HepG2 (cell line): ENCODE results near the gene SLC13A3. TPM values are rescaled to one million over a fixed set of nuclear protein-coding genes. Genes with fewer than 3 reads are reported as not detected.

Experiments used
- NFE2L2 ChIP-seq: fragments of 150-350 bp; IDR thresholded peaks from 2 replicates; pipeline ENCODE4 v1.6.1; 2014; ENCODE audit warnings: low read length
- NFYB ChIP-seq: sonication (generic); formaldehyde crosslinking; IDR thresholded peaks from 2 replicates; pipeline ENCODE4 v1.4.0; 2020; ENCODE audit warnings: missing genetic modification reagents
- NPAS2 ChIP-seq: sonication (generic); formaldehyde crosslinking; IDR thresholded peaks from 2 replicates; pipeline ENCODE4 v1.8.0; 2022; ENCODE audit warnings: mild to moderate bottlenecking, missing genetic modification reagents, borderline replicate concordance
- NR2F1 ChIP-seq, 2 experiments: fragments of 450-650 bp in 1 of 2; formaldehyde crosslinking in 1 of 2; IDR thresholded peaks; 2 replicates each; pipeline versions ENCODE4 v1.5.0 to v1.6.1; 2016 to 2020; ENCODE audit warnings: mild to moderate bottlenecking in 1 of 2, missing compliant biosample characterization in 1 of 2, missing genetic modification reagents in 1 of 2, moderate library complexity in 1 of 2
- SSRP1 ChIP-seq: IDR thresholded peaks from 2 replicates; pipeline ENCODE4 v1.6.1; 2016; ENCODE audit warnings: control low read depth
- TRIM24 ChIP-seq: sonication (generic); formaldehyde crosslinking; IDR thresholded peaks from 2 replicates; pipeline ENCODE4 v1.8.0; 2022; ENCODE audit warnings: mild to moderate bottlenecking, missing genetic modification reagents
- XBP1 ChIP-seq: sonication (generic); formaldehyde crosslinking; IDR thresholded peaks from 2 replicates; pipeline ENCODE4 v1.5.0; 2020; ENCODE audit warnings: missing genetic modification reagents
- ZFP82 ChIP-seq: sonication (generic); formaldehyde crosslinking; IDR thresholded peaks from 2 replicates; pipeline ENCODE4 v1.5.1; 2020; ENCODE audit warnings: mild to moderate bottlenecking, missing genetic modification reagents, borderline replicate concordance
- ZNF17 ChIP-seq: sonication (generic); formaldehyde crosslinking; IDR thresholded peaks from 2 replicates; pipeline ENCODE4 v1.5.0; 2020; ENCODE audit warnings: mild to moderate bottlenecking, missing genetic modification reagents
- ZNF263 ChIP-seq: sonication (generic); formaldehyde crosslinking; IDR thresholded peaks from 2 replicates; pipeline ENCODE4 v1.4.0; 2020; ENCODE audit warnings: missing genetic modification reagents
- ZNF317 ChIP-seq: sonication (generic); formaldehyde crosslinking; IDR thresholded peaks from 2 replicates; pipeline ENCODE4 v1.5.0; 2020; ENCODE audit warnings: mild to moderate bottlenecking, missing genetic modification reagents
- ZNF549 ChIP-seq: sonication (generic); formaldehyde crosslinking; IDR thresholded peaks from 2 replicates; pipeline ENCODE4 v1.5.0; 2020; ENCODE audit warnings: missing genetic modification reagents
- ZNF557 ChIP-seq: sonication (generic); formaldehyde crosslinking; IDR thresholded peaks from 2 replicates; pipeline ENCODE4 v1.4.0; 2020; ENCODE audit warnings: missing genetic modification reagents
- ZNF569 ChIP-seq: sonication (generic); formaldehyde crosslinking; IDR thresholded peaks from 2 replicates; pipeline ENCODE4 v1.5.0; 2020; ENCODE audit warnings: mild to moderate bottlenecking, missing genetic modification reagents, moderate library complexity, borderline replicate concordance
- ZNF605 ChIP-seq: sonication (generic); formaldehyde crosslinking; IDR thresholded peaks from 2 replicates; pipeline ENCODE4 v1.8.0; 2022; ENCODE audit warnings: mild to moderate bottlenecking, missing genetic modification reagents
- ZNF678 ChIP-seq: sonication (generic); formaldehyde crosslinking; IDR thresholded peaks from 2 replicates; pipeline ENCODE4 v1.4.0; 2020; ENCODE audit warnings: mild to moderate bottlenecking, missing genetic modification reagents
- polyA plus RNA-seq, 8 experiments: library from polyadenylated mRNA; depleted of rRNA in 3 of 8; stranded (reverse) in 7 of 8; unstranded in 1 of 8; fragments of >200 nt; fragmentation: Illumina TruSeq in 4 of 8; extraction: Trizol in 4 of 8; gene quantifications; 2 replicates each; pipeline versions ENCODE4 v1.2.1 to v1.2.3, GENCODE V29; 2011 to 2016; ENCODE audit warnings: low read depth in 4 of 8, missing spikeins in 1 of 8, mixed read lengths in 1 of 8; ENCODE audit not compliant: insufficient read depth in 1 of 8
- total RNA-seq, 5 experiments: library from RNA; depleted of rRNA; stranded (reverse); fragments of >200 nt; fragmentation: Illumina TruSeq; extraction: Trizol; gene quantifications; 2 replicates each; pipeline ENCODE4 v1.2.3, GENCODE V29; 2016; ENCODE audit warnings: low read depth in 1 of 5
- TF ChIP-seq, protein P1 (sequence below): fragments of 450-650 bp; IDR thresholded peaks from 2 replicates; pipeline ENCODE4 v1.6.1; 2017; ENCODE audit warnings: mild to moderate bottlenecking
- TF ChIP-seq, protein P2 (sequence below): sonication (generic); formaldehyde crosslinking; IDR thresholded peaks from 2 replicates; pipeline ENCODE4 v1.4.0; 2020; ENCODE audit warnings: missing genetic modification reagents
- TF ChIP-seq, protein P3 (sequence below): sonication (generic); formaldehyde crosslinking; IDR thresholded peaks from 2 replicates; pipeline ENCODE4 v1.8.0; 2022; ENCODE audit warnings: mild to moderate bottlenecking, missing genetic modification reagents; ENCODE audit not compliant: insufficient replicate concordance
- TF ChIP-seq, protein P4 (sequence below): fragments of 450-650 bp; IDR thresholded peaks from 2 replicates; pipeline ENCODE4 v1.6.1; 2016
- TF ChIP-seq, protein P5 (sequence below): sonication (generic); formaldehyde crosslinking; IDR thresholded peaks from 2 replicates; pipeline ENCODE4 v1.8.0; 2022; ENCODE audit warnings: mild to moderate bottlenecking, missing genetic modification reagents, moderate library complexity

SLC13A3 gene
- total and polyA plus RNA-seq, 2 of the 13 experiments (the other 11 are each of a cell fraction or from before 2014, with no cell fraction given): 66.5 to 76.0 TPM

DNA sequence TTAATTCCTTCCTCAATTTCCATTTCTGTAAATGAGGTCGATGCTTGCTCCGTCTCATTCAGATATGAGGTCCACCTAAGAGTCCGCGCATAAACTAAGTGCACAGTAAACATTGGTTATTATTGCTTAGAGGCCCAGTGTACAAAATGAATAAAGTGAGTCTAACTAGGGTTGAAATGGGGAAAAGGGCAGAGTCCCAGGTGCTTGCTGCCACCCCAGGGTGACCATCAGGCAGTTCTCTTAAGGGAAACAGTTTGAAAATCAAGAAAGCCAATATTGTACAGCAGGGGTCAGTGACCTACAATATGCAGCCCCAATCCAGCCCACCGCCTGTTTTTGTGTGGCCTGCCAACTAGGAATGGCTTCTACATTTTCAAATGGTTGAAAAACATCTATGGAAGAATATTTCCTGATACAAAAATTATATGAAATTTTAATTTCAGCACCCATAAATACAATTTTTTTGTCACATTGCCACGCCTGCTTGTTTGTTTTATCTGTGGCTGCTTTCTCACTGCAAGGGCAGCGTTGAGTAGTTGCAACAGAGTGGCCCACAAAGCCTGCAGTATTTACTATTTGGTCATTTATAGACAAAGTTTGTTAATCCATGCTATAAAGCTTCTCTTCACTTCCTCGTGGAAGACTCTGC lies 43.3 kb downstream of the SLC13A3 start (continued):
- TF ChIP-seq NFYB (CRISPR knock-in tag) (no peak), TRIM24 (CRISPR knock-in tag) (no peak), SSRP1 (CRISPR knock-in tag) (no peak), ZNF17 (CRISPR knock-in tag) (no peak), ZNF317 (CRISPR knock-in tag) (0 out of 2 replicates have a peak, but pooled peaks have one; percentile 26), NFE2L2 (no peak), ZNF557 (CRISPR knock-in tag) (no peak), NPAS2 (CRISPR knock-in tag) (no peak), XBP1 (no peak), ZFP82 (CRISPR knock-in tag) (no peak), ZNF605 (CRISPR knock-in tag) (no peak), ZNF569 (CRISPR knock-in tag) (no peak), NR2F1 (CRISPR knock-in tag; IDR thresholded peaks at IDR 0.05) (peak in 1 of 2 experiments; percentile 52; a peak in 2 of 4 replicates), ZNF263 (no peak), ZNF549 (no peak), ZNF678 (CRISPR knock-in tag) (no peak)
- TF ChIP-seq, protein P1, sequence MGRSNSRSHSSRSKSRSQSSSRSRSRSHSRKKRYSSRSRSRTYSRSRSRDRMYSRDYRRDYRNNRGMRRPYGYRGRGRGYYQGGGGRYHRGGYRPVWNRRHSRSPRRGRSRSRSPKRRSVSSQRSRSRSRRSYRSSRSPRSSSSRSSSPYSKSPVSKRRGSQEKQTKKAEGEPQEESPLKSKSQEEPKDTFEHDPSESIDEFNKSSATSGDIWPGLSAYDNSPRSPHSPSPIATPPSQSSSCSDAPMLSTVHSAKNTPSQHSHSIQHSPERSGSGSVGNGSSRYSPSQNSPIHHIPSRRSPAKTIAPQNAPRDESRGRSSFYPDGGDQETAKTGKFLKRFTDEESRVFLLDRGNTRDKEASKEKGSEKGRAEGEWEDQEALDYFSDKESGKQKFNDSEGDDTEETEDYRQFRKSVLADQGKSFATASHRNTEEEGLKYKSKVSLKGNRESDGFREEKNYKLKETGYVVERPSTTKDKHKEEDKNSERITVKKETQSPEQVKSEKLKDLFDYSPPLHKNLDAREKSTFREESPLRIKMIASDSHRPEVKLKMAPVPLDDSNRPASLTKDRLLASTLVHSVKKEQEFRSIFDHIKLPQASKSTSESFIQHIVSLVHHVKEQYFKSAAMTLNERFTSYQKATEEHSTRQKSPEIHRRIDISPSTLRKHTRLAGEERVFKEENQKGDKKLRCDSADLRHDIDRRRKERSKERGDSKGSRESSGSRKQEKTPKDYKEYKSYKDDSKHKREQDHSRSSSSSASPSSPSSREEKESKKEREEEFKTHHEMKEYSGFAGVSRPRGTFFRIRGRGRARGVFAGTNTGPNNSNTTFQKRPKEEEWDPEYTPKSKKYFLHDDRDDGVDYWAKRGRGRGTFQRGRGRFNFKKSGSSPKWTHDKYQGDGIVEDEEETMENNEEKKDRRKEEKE: no peak
- TF ChIP-seq, protein P2, sequence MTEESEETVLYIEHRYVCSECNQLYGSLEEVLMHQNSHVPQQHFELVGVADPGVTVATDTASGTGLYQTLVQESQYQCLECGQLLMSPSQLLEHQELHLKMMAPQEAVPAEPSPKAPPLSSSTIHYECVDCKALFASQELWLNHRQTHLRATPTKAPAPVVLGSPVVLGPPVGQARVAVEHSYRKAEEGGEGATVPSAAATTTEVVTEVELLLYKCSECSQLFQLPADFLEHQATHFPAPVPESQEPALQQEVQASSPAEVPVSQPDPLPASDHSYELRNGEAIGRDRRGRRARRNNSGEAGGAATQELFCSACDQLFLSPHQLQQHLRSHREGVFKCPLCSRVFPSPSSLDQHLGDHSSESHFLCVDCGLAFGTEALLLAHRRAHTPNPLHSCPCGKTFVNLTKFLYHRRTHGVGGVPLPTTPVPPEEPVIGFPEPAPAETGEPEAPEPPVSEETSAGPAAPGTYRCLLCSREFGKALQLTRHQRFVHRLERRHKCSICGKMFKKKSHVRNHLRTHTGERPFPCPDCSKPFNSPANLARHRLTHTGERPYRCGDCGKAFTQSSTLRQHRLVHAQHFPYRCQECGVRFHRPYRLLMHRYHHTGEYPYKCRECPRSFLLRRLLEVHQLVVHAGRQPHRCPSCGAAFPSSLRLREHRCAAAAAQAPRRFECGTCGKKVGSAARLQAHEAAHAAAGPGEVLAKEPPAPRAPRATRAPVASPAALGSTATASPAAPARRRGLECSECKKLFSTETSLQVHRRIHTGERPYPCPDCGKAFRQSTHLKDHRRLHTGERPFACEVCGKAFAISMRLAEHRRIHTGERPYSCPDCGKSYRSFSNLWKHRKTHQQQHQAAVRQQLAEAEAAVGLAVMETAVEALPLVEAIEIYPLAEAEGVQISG (CRISPR knock-in tag): no peak
- TF ChIP-seq, protein P3, sequence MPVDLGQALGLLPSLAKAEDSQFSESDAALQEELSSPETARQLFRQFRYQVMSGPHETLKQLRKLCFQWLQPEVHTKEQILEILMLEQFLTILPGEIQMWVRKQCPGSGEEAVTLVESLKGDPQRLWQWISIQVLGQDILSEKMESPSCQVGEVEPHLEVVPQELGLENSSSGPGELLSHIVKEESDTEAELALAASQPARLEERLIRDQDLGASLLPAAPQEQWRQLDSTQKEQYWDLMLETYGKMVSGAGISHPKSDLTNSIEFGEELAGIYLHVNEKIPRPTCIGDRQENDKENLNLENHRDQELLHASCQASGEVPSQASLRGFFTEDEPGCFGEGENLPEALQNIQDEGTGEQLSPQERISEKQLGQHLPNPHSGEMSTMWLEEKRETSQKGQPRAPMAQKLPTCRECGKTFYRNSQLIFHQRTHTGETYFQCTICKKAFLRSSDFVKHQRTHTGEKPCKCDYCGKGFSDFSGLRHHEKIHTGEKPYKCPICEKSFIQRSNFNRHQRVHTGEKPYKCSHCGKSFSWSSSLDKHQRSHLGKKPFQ (CRISPR knock-in tag): no peak
- TF ChIP-seq, protein P4, sequence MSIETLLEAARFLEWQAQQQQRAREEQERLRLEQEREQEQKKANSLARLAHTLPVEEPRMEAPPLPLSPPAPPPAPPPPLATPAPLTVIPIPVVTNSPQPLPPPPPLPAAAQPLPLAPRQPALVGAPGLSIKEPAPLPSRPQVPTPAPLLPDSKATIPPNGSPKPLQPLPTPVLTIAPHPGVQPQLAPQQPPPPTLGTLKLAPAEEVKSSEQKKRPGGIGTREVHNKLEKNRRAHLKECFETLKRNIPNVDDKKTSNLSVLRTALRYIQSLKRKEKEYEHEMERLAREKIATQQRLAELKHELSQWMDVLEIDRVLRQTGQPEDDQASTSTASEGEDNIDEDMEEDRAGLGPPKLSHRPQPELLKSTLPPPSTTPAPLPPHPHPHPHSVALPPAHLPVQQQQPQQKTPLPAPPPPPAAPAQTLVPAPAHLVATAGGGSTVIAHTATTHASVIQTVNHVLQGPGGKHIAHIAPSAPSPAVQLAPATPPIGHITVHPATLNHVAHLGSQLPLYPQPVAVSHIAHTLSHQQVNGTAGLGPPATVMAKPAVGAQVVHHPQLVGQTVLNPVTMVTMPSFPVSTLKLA: no peak
- TF ChIP-seq, protein P5, sequence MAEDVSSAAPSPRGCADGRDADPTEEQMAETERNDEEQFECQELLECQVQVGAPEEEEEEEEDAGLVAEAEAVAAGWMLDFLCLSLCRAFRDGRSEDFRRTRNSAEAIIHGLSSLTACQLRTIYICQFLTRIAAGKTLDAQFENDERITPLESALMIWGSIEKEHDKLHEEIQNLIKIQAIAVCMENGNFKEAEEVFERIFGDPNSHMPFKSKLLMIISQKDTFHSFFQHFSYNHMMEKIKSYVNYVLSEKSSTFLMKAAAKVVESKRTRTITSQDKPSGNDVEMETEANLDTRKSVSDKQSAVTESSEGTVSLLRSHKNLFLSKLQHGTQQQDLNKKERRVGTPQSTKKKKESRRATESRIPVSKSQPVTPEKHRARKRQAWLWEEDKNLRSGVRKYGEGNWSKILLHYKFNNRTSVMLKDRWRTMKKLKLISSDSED: no peak
